T-helper 2 cell (primary cell): Measurements from ENCODE around the gene DCAF5.
"Not testable (repeated sequence)": the region's sequence is repeated elsewhere in the genome, so short reads cannot be mapped to it uniquely, and the experiment has no call there.

Experiments used
- DNase-seq, 5 experiments: peaks; one replicate each; pipeline versions ENCODE4 v3.0.0 to v3.0.0-alpha.2; 2012 to 2022
- total RNA-seq, 2 donors: gene quantifications; one replicate each; lab custom pipeline; 2026; lab: John Stamatoyannopoulos, UW

Gene DCAF5
- total RNA-seq: 69.8 to 83.2 reads per million in 2 donors

GRCh38 chr14:69152902-69153151 lies at the start of gene DCAF5:
Gene DCAF5, minus strand, starts transcription at chr14:69153119. Its CDS starts 141 bp downstream, at chr14:69152978.
- peak; percentile 80 to 98 (median 90) for DNase-seq

GRCh38 chr14:69199786-69200185 lies 46.9 kb upstream of the DCAF5 start:
- DNase-seq: no peak

- DNase-seq: no peak
These were observed 40.8 kb upstream of the DCAF5 start for GRCh38 chr14:69193721-69194120.

GRCh38 chr14:69191340-69192111 lies 38.6 kb upstream of the DCAF5 start, which contains the start of gene EXD2:
Gene EXD2, plus strand, starts transcription at chr14:69191498. Its CDS starts 17,973 bp downstream, at chr14:69209471.
- peak; percentile 16 to 81 (median 58) for DNase-seq

- DNase-seq: no peak
These were observed 37.3 kb upstream of the DCAF5 start for GRCh38 chr14:69190191-69190590.

GRCh38 chr14:69183735-69184134 lies 30.8 kb upstream of the DCAF5 start:
- DNase-seq: no peak

GRCh38 chr14:69182580-69182979 lies 29.7 kb upstream of the DCAF5 start:
- DNase-seq: not testable (repeated sequence)

- DNase-seq: no peak
These were observed 28.6 kb upstream of the DCAF5 start for GRCh38 chr14:69181491-69181890.

GRCh38 chr14:69175130-69175529 lies 22.2 kb upstream of the DCAF5 start:
- no peak for DNase-seq

- DNase-seq: no peak
These were observed 18.6 kb upstream of the DCAF5 start for GRCh38 chr14:69171569-69171968.

GRCh38 chr14:69170839-69171238 lies 17.9 kb upstream of the DCAF5 start:
- peak in 1 of 5 experiments; percentile 28 for DNase-seq

GRCh38 chr14:69165787-69166186 lies 12.9 kb upstream of the DCAF5 start:
- DNase-seq: not testable (repeated sequence)

GRCh38 chr14:69161590-69161989 lies 8.7 kb upstream of the DCAF5 start:
- DNase-seq: no peak

- DNase-seq: no peak
These were observed 3.3 kb upstream of the DCAF5 start for GRCh38 chr14:69156224-69156623.

GRCh38 chr14:69154779-69155178 lies 1.9 kb upstream of the DCAF5 start:
- DNase-seq: no peak

GRCh38 chr14:69153873-69154270 lies 953 bp upstream of the DCAF5 start:
- no peak for DNase-seq

GRCh38 chr14:69153152-69153872 lies 393 bp upstream of the DCAF5 start:
- DNase-seq: peak in 1 of 5 experiments; percentile 11

- peak in 3 of 5 experiments; percentile 14 to 88 (median 40) for DNase-seq
These were observed 578 bp downstream of the DCAF5 start for GRCh38 chr14:69152181-69152901.

- DNase-seq: peak; percentile 59 to 87 (median 73)
These were observed 1.3 kb downstream of the DCAF5 start for GRCh38 chr14:69151458-69152180.

GRCh38 chr14:69149461-69150244 lies 3.3 kb downstream of the DCAF5 start:
- no peak for DNase-seq

- no peak for DNase-seq
These were observed 10.8 kb downstream of the DCAF5 start for GRCh38 chr14:69142101-69142500.

GRCh38 chr14:69141550-69141949 lies 11.4 kb downstream of the DCAF5 start:
- DNase-seq: no peak
